HEK293 (cell line): ENCODE measurements around the gene LECT2.

ENCODE experiments used
- AEBP2 ChIP-seq: fragments of 450-650 bp; formaldehyde crosslinking; IDR thresholded peaks from 2 replicates; pipeline ENCODE4 v1.5.1; 2016; ENCODE audit warnings: missing biosample characterization, missing genetic modification characterization, borderline replicate concordance
- ATF2 ChIP-seq: fragments of 450-650 bp; formaldehyde crosslinking; IDR thresholded peaks from 2 replicates; pipeline ENCODE4 v1.5.1; 2016; ENCODE audit warnings: missing biosample characterization, missing genetic modification characterization, low read depth
- RBAK ChIP-seq: fragments of 450-650 bp; formaldehyde crosslinking; IDR thresholded peaks from 2 replicates; pipeline ENCODE4 v1.5.1; 2016; ENCODE audit warnings: missing biosample characterization, missing genetic modification characterization
- SETDB1 ChIP-seq: IDR thresholded peaks from one replicate; pipeline ENCODE4 v1.6.1; 2017; ENCODE audit warnings: mild to moderate bottlenecking, low read length, moderate library complexity, mixed read lengths; ENCODE audit not compliant: insufficient read length
- ZNF133 ChIP-seq: fragments of 450-650 bp; formaldehyde crosslinking; IDR thresholded peaks from 2 replicates; pipeline ENCODE4 v1.5.1; 2016; ENCODE audit warnings: missing biosample characterization, missing genetic modification characterization
- ZNF140 ChIP-seq: fragments of 450-650 bp; formaldehyde crosslinking; IDR thresholded peaks from 2 replicates; pipeline ENCODE4 v1.5.1; 2016; ENCODE audit warnings: missing biosample characterization, missing genetic modification characterization
- ZNF266 ChIP-seq: fragments of 450-650 bp; formaldehyde crosslinking; IDR thresholded peaks from 2 replicates; pipeline ENCODE4 v1.5.1; 2016; ENCODE audit warnings: missing biosample characterization, missing genetic modification characterization, low read depth
- TF ChIP-seq, protein P1 (sequence below): fragments of 450-650 bp; formaldehyde crosslinking; IDR thresholded peaks from 2 replicates; pipeline ENCODE4 v1.5.1; 2016; ENCODE audit warnings: missing biosample characterization, missing genetic modification characterization
- TF ChIP-seq, protein P2 (sequence below): fragments of 450-650 bp; formaldehyde crosslinking; IDR thresholded peaks from 2 replicates; pipeline ENCODE4 v1.5.1; 2016; ENCODE audit warnings: missing biosample characterization, missing genetic modification characterization
- TF ChIP-seq, protein P3 (sequence below): sonication (generic); formaldehyde crosslinking; IDR thresholded peaks from 2 replicates; pipeline ENCODE4 v1.8.1; 2022; ENCODE audit warnings: mild to moderate bottlenecking, moderate library complexity, missing genetic modification reagents

DNA sequence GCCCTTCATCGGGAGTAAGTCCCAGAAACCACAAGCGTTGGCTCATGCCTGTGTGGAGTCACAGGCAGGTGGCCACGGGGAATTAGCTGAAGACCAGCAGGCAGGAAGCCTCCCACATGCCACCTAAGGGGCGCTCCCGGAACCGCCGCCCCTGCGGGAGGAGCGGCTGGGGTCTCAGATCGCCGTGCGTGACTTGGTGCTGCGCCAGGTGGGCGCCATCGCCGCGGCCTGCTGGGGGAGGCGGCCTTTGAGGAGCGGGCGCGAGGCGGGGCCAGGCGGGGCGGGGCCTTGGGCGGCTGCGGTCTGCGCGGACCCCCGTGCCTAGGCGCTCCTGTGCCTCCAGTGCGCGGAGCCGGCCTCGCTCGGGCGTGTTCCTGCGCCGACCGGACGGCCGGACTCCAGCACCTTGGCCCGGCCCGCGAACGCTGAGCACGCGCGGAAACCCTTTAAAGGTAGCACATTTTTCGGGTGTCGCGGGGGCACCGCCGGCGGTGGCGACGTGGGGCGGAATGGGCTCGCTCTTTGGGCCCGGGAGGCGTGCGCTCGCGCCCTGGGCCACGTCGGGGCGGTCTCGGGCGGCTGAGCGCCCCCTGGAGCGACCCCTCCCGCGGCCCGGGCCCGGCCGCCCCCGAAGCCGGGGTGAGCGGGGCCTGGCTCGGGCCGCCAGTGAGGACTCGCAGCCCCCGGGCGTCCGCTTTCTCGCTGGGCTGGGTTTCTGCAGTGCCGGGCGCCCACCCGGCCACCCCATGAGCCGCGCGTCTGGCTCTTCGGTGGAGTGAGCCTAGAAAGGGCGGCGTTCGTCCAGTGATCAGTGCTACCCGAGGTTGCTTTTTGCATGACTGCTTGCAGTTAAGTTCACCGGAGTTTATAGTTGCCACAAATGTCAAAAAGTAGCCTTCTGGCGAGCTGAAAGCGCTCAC lies 24.5 kb downstream of the LECT2 start:
- TF ChIP-seq, protein P1, sequence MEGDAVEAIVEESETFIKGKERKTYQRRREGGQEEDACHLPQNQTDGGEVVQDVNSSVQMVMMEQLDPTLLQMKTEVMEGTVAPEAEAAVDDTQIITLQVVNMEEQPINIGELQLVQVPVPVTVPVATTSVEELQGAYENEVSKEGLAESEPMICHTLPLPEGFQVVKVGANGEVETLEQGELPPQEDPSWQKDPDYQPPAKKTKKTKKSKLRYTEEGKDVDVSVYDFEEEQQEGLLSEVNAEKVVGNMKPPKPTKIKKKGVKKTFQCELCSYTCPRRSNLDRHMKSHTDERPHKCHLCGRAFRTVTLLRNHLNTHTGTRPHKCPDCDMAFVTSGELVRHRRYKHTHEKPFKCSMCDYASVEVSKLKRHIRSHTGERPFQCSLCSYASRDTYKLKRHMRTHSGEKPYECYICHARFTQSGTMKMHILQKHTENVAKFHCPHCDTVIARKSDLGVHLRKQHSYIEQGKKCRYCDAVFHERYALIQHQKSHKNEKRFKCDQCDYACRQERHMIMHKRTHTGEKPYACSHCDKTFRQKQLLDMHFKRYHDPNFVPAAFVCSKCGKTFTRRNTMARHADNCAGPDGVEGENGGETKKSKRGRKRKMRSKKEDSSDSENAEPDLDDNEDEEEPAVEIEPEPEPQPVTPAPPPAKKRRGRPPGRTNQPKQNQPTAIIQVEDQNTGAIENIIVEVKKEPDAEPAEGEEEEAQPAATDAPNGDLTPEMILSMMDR (tag by site-specific recombination), result peak; percentile 72
- TF ChIP-seq RBAK (tag by site-specific recombination) (no peak), ZNF133 (no peak), ZNF266 (tag by site-specific recombination) (no peak), ZNF140 (tag by site-specific recombination) (no peak), SETDB1 (no peak), ATF2 (tag by site-specific recombination) (no peak), AEBP2 (no peak)
- TF ChIP-seq, protein P2, sequence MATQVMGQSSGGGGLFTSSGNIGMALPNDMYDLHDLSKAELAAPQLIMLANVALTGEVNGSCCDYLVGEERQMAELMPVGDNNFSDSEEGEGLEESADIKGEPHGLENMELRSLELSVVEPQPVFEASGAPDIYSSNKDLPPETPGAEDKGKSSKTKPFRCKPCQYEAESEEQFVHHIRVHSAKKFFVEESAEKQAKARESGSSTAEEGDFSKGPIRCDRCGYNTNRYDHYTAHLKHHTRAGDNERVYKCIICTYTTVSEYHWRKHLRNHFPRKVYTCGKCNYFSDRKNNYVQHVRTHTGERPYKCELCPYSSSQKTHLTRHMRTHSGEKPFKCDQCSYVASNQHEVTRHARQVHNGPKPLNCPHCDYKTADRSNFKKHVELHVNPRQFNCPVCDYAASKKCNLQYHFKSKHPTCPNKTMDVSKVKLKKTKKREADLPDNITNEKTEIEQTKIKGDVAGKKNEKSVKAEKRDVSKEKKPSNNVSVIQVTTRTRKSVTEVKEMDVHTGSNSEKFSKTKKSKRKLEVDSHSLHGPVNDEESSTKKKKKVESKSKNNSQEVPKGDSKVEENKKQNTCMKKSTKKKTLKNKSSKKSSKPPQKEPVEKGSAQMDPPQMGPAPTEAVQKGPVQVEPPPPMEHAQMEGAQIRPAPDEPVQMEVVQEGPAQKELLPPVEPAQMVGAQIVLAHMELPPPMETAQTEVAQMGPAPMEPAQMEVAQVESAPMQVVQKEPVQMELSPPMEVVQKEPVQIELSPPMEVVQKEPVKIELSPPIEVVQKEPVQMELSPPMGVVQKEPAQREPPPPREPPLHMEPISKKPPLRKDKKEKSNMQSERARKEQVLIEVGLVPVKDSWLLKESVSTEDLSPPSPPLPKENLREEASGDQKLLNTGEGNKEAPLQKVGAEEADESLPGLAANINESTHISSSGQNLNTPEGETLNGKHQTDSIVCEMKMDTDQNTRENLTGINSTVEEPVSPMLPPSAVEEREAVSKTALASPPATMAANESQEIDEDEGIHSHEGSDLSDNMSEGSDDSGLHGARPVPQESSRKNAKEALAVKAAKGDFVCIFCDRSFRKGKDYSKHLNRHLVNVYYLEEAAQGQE, result no peak
- TF ChIP-seq, protein P3, sequence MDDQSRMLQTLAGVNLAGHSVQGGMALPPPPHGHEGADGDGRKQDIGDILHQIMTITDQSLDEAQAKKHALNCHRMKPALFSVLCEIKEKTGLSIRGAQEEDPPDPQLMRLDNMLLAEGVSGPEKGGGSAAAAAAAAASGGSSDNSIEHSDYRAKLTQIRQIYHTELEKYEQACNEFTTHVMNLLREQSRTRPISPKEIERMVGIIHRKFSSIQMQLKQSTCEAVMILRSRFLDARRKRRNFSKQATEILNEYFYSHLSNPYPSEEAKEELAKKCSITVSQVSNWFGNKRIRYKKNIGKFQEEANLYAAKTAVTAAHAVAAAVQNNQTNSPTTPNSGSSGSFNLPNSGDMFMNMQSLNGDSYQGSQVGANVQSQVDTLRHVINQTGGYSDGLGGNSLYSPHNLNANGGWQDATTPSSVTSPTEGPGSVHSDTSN, result no peak
